ENCODE data around the gene CCDC136. TPM values are rescaled to one million over a fixed set of nuclear protein-coding genes. Genes with fewer than 3 reads are reported as not detected.

Gene CCDC136
- total and polyA plus RNA-seq, 2 donors (not counting 1 experiment from before 2014, with no cell fraction given): 8.3 to 12.1 TPM

DNA sequence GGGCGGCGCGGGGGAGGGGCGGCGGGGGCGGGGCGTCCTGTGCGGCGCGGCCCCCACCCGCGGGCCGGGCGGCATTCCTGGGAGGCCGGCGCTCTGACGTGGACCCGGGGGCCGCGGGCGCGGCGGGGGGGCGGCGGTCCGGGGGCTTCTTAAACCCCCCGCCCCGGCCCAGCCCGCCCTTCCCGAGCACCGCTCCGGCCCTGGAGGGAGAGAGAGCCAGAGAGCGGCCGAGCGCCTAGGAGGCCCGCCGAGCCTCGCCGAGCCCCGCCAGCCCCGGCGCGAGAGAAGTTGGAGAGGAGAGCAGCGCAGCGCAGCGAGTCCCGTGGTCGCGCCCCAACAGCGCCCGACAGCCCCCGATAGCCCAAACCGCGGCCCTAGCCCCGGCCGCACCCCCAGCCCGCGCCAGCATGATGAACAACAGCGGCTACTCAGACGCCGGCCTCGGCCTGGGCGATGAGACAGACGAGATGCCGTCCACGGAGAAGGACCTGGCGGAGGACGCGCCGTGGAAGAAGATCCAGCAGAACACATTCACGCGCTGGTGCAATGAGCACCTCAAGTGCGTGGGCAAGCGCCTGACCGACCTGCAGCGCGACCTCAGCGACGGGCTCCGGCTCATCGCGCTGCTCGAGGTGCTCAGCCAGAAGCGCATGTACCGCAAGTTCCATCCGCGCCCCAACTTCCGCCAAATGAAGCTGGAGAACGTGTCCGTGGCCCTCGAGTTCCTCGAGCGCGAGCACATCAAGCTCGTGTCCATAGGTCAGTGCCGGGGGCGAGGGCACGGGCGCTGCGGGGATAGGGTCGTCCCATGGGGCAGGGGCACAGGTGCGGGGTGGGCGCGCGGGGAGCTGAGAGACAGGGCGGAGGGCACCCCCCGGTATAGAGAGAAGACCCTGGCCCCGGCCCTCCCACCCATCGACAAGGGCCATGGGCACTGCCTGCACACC is 38.7 kb downstream of the CCDC136 start, which contains the start of gene FLNC:
FLNC (plus strand) TSS at position 176 of the 947 bp plus-strand sequence; CDS start at position 408, 232 bp downstream.
- DNase-seq (ENCODE audit: low read depth in 2 of 2): peak; percentile 68 to 73
- no peaks in the 10 kb centered on the region for H4K20me1 ChIP-seq (ENCODE audit: control insufficient read depth, extremely low read depth, insufficient read depth, low read length)

DNA sequence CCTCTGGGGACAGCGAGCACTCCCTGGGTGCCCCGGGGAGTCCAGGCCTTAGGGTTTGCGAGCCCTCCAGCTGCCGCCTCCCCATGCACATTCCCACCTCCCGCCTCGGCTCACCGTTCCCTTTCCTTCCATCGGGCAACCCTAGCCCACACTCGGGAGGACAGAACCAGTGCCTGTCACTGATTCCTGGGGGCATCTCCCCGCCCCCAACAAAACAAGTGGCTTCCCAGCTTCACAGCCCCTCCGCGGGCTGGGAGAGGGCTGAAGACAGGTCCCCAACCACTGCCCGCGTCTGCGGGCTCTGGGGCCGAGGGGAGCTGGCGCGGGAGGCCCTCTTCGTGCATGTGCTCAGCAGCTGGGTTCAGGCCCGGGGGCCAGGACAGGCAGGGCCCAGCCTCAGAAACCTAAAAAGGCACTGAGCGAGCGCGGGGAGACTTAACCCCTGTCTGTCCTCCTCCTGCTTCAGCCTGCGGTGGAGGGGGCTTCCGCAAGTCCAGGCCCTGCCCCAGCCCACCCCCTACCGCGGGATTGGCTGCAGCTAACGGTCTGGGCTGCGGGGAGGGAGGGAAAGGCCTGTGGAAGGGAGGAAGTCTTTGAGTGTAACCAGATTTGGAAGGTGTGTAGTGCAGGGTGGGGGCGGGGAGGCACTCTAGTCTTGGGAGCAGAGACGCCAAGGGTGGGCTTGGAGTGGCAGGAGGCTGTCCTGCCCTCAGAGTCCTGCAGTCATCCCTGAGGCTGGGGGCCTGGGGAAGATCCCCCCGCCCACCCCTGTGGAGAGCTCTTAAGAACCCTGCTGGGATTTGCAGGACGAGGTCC is 39.6 kb downstream of the CCDC136 start:
- peaks cover 13% of the 10 kb centered on the region for H3K36me3 ChIP-seq (ENCODE audit: control insufficient read depth, insufficient read depth, low read length)
- peak overlapping the region; percentile 82 to 96 (median 94) for H3K4me3 ChIP-seq (replicated peaks in 1 of 4; ENCODE audit: control extremely low read depth in 1 of 4, insufficient read depth in 1 of 4, low read depth in 3 of 4, low read length in 4 of 4)
- H3K9ac ChIP-seq (ENCODE audit: insufficient read depth, low read length): peak overlapping the region; percentile 85
- peak; percentile 74 to 87 for DNase-seq (ENCODE audit: low read depth in 2 of 2)
- no peaks in the 10 kb centered on the region for H3K9me3 ChIP-seq (ENCODE audit: control insufficient read depth, insufficient read depth, low read depth, low read length)
- peaks cover 32% of the 10 kb centered on the region for H3K4me1 ChIP-seq (ENCODE audit: control insufficient read depth, extremely low read depth, insufficient read depth, low read length)
- no peak for TF ChIP-seq EZH2 (IDR thresholded peaks at IDR 0.05; ENCODE audit: low read length, missing control alignments)
- TF ChIP-seq, protein P1, sequence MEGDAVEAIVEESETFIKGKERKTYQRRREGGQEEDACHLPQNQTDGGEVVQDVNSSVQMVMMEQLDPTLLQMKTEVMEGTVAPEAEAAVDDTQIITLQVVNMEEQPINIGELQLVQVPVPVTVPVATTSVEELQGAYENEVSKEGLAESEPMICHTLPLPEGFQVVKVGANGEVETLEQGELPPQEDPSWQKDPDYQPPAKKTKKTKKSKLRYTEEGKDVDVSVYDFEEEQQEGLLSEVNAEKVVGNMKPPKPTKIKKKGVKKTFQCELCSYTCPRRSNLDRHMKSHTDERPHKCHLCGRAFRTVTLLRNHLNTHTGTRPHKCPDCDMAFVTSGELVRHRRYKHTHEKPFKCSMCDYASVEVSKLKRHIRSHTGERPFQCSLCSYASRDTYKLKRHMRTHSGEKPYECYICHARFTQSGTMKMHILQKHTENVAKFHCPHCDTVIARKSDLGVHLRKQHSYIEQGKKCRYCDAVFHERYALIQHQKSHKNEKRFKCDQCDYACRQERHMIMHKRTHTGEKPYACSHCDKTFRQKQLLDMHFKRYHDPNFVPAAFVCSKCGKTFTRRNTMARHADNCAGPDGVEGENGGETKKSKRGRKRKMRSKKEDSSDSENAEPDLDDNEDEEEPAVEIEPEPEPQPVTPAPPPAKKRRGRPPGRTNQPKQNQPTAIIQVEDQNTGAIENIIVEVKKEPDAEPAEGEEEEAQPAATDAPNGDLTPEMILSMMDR (conservative IDR thresholded peaks at IDR 0.05 in 1 of 2, IDR thresholded peaks at IDR 0.05 in 1 of 2; ENCODE audit: low read depth in 1 of 2, low read length in 2 of 2): no peak
- no peak overlapping the region for H2AFZ ChIP-seq (ENCODE audit: low read length)
- H4K20me1 ChIP-seq (ENCODE audit: control insufficient read depth, extremely low read depth, insufficient read depth, low read length): no peaks in the 10 kb centered on the region
- H3K4me2 ChIP-seq (ENCODE audit: extremely low read depth, insufficient read depth, low read length): peak overlapping the region; percentile 87
- H3K27ac ChIP-seq (ENCODE audit: insufficient read depth, low read length): peak overlapping the region; percentile 85
- peaks cover 48% of the 10 kb centered on the region for H3K79me2 ChIP-seq (ENCODE audit: control insufficient read depth, insufficient read depth, low read length)
- H3K27me3 ChIP-seq (ENCODE audit: control insufficient read depth, insufficient read depth, low read length): no peaks in the 10 kb centered on the region

More for the DNA sequence above, 38.7 kb downstream of the CCDC136 start, which contains the start of gene FLNC:
- H3K27ac ChIP-seq (ENCODE audit: insufficient read depth, low read length): peak within 1 kb of the TSS; percentile 85
- no peaks in the 10 kb centered on the region for H3K9me3 ChIP-seq (ENCODE audit: control insufficient read depth, insufficient read depth, low read depth, low read length)
- H2AFZ ChIP-seq (ENCODE audit: low read length): peak within 1 kb of the TSS; percentile 27
- H3K9ac ChIP-seq (ENCODE audit: insufficient read depth, low read length): peak within 1 kb of the TSS; percentile 85
- TF ChIP-seq EZH2 (IDR thresholded peaks at IDR 0.05; ENCODE audit: low read length, missing control alignments): no peak
- TF ChIP-seq, protein P1 (conservative IDR thresholded peaks at IDR 0.05 in 1 of 2, IDR thresholded peaks at IDR 0.05 in 1 of 2; ENCODE audit: low read depth in 1 of 2, low read length in 2 of 2): no peak
- H3K36me3 ChIP-seq (ENCODE audit: control insufficient read depth, insufficient read depth, low read length): peaks cover 7% of the 10 kb centered on the region
- no peaks in the 10 kb centered on the region for H3K27me3 ChIP-seq (ENCODE audit: control insufficient read depth, insufficient read depth, low read length)
- peak within 1 kb of the TSS; percentile 91 for H3K4me2 ChIP-seq (ENCODE audit: extremely low read depth, insufficient read depth, low read length)
- peak within 1 kb of the TSS; percentile 82 to 96 (median 94) for H3K4me3 ChIP-seq (replicated peaks in 1 of 4; ENCODE audit: control extremely low read depth in 1 of 4, insufficient read depth in 1 of 4, low read depth in 3 of 4, low read length in 4 of 4)
- peaks cover 26% of the 10 kb centered on the region for H3K4me1 ChIP-seq (ENCODE audit: control insufficient read depth, extremely low read depth, insufficient read depth, low read length)
- peaks cover 40% of the 10 kb centered on the region for H3K79me2 ChIP-seq (ENCODE audit: control insufficient read depth, insufficient read depth, low read length)
